ENCODE results near the gene DIP2C.

The DIP2C gene

DNA sequence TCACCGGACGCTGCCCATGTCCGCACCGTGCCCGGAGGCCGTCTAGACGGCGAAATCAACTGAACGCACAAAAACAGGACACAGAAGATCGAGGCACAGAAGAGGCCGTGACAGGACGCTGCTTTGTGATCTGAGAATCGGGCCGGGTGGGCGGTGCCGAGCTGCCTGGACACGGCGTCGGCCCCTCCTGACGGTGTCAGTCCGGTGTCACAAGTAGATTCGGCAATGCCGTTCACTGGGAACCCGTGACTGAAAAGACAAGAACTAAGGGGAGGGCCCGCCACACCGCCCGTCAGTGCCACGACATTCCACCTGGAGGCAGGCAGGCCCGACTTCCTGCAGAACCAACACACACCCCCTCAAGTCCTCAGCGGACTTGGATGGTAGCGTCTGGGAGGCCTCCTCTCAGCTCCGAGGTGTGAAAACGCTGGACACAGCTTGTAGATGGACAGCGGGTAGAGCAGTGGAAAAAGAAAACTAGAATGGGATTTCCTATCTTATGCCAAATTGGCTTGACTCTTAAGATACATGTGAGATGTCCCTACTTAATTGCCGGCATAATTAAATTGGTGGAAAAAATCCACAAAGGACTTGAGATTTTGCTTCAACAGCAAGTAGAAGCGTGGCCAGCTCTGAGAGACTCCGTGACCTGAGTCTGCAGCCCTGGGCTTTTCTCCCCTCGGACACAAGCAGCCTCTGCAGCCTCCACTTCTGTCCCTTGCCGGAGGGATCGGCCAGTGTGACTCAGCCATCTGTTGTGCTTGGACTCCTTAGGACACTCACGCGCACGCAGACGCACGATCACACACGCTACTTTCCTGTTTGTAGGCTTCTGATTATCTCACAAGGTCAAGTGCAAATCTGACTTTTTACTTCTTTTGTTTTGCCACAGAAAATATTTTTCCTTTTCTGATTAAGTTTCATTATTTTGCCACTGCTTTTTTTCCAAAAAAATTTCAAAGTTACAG is 269.0 kb downstream of the DIP2C start:
- DNase-seq (ENCODE audit: low spot score), result no peak
- H3K27ac ChIP-seq, result no peak overlapping the region
- ChIA-PET CTCF (no interaction called here), POLR2A (ENCODE audit: low non-redundant PET) (no interaction called here)
- TF ChIP-seq, protein P1, sequence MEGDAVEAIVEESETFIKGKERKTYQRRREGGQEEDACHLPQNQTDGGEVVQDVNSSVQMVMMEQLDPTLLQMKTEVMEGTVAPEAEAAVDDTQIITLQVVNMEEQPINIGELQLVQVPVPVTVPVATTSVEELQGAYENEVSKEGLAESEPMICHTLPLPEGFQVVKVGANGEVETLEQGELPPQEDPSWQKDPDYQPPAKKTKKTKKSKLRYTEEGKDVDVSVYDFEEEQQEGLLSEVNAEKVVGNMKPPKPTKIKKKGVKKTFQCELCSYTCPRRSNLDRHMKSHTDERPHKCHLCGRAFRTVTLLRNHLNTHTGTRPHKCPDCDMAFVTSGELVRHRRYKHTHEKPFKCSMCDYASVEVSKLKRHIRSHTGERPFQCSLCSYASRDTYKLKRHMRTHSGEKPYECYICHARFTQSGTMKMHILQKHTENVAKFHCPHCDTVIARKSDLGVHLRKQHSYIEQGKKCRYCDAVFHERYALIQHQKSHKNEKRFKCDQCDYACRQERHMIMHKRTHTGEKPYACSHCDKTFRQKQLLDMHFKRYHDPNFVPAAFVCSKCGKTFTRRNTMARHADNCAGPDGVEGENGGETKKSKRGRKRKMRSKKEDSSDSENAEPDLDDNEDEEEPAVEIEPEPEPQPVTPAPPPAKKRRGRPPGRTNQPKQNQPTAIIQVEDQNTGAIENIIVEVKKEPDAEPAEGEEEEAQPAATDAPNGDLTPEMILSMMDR (conservative IDR thresholded peaks at IDR 0.05; ENCODE audit: low read depth), result no peak

DNA sequence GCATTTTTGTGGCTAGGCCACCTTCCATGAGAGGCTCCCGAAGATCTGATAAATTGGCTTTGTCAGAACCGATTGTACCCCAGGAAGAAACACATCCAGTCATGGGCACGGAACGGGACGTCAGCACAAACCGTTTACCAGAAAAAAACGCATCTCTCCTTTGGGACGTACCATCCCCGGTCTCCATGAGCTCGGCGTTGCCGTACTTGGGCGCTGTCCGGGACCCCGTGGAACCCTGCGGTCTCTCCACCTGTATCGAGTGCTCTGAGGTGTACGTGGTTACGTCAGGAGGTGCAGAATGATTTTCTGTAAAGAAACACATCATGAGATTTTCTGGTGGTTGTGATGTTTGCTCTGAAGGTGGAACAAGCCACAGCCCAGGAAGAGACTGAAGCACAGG is 270.6 kb downstream of the DIP2C start:
- ChIA-PET POLR2A (ENCODE audit: low non-redundant PET) (no interaction called here), CTCF (no interaction called here)
- DNase-seq (ENCODE audit: low spot score), result no peak
- no peak overlapping the region for H3K27ac ChIP-seq
- TF ChIP-seq, protein P1 (conservative IDR thresholded peaks at IDR 0.05; ENCODE audit: low read depth), result no peak

DNA sequence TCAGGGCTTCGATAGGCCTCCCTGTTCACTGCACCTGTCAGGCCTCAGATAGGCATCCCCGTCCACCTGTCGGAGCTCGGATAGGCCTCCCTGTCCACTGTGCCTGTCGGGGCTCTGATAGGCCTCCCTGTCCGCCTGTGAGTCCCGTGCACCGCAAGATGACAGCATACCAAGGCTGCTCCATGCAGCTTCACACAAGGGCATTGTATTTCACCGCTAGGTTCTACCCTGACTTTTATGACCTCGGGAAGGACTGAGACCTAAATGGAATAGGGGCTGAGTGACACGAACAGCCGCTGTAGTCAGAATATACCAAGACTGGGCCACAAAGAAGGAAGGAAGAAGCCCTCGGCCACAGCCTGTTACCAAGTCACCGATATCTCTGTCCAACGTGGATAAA is 271.2 kb downstream of the DIP2C start:
- TF ChIP-seq, protein P1 (conservative IDR thresholded peaks at IDR 0.05; ENCODE audit: low read depth), result no peak
- ChIA-PET POLR2A (ENCODE audit: low non-redundant PET) (no interaction called here), CTCF (no interaction called here)
- no peak overlapping the region for H3K27ac ChIP-seq
- DNase-seq (ENCODE audit: low spot score), result no peak

- H3K27ac ChIP-seq, result no peak overlapping the region
- ChIA-PET CTCF (interaction anchor here (0.7 to 0.8 kb wide), 2 partner anchors 278 to 1545 kb away, joined by 3 read pairs; no protein-coding TSS in a partner anchor), POLR2A (ENCODE audit: low non-redundant PET) (no interaction called here)
- TF ChIP-seq, protein P1 (conservative IDR thresholded peaks at IDR 0.05; ENCODE audit: low read depth), result no peak
- DNase-seq (ENCODE audit: low spot score), result no peak
Observed at GRCh38 chr10:416091-416515, 273.4 kb downstream of the DIP2C start.

DNA sequence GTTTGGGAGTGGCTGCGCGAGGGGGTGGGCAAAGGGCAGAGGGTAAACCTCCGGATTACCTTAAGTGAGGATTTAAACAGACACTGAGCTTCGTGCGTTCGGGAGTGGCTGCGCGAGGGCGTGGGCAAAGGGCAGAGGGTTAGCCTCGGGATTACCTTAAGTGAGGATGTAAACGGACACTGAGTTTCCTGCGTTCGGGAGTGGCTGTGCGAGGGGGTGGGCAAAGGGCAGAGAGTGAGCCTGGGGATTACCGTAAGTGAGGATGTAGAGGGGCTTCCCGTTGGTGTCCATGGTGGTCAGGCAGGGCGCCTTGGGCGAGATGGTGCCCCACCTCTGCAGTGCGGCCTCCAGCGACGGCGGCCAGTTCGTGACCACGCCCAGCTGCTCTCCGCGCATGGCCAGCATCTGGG is 275.8 kb downstream of the DIP2C start:
- POLR2A ChIA-PET (ENCODE audit: low non-redundant PET), result no interaction called here
- TF ChIP-seq, protein P1 (conservative IDR thresholded peaks at IDR 0.05; ENCODE audit: low read depth), result no peak
- H3K27ac ChIP-seq, result no peak overlapping the region
- CTCF ChIA-PET, result no interaction called here
- DNase-seq (ENCODE audit: low spot score), result no peak

DNA sequence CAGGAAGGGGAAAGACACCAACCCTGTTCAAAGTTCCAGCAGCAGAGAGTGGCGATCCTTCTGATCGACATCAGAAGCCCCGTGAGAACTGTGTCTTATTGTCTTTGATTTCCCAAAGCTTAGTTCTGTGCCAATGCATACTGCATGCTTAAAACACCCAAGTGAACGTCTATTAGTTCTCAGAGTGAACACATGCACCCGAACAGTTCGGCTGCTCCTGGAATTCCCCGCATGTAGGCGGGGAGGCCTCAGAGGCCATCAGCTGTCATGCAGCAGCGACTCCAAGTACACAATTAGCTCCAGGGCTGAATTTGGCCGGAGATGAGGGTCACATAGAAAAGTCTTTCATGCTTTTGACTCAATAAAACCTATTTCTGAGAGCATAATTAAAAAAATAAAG is 277.4 kb downstream of the DIP2C start:
- no peak for DNase-seq (ENCODE audit: low spot score)
- H3K27ac ChIP-seq, result no peak overlapping the region
- ChIA-PET CTCF (no interaction called here), POLR2A (ENCODE audit: low non-redundant PET) (no interaction called here)
- TF ChIP-seq, protein P1 (conservative IDR thresholded peaks at IDR 0.05; ENCODE audit: low read depth), result no peak
